Liver (tissue), 9 donors: ENCODE data around the gene OSBPL5. TPM values are rescaled to one million over a fixed set of nuclear protein-coding genes. Genes with fewer than 3 reads are reported as not detected.

Experiments used
- DNase-seq: peaks from one replicate; pipeline ENCODE4 v3.0.0-alpha.2; 2017; ENCODE audit warnings: low spot score
- H3K27ac ChIP-seq, 2 donors: one replicate each; pipeline ENCODE4 v1.7.0; 2013; ENCODE audit warnings: inconsistent platforms in 2 of 2, low read length in 2 of 2, control low read depth in 1 of 2, low read depth in 1 of 2, mild to moderate bottlenecking in 1 of 2
- H3K27me3 ChIP-seq, 4 donors: one replicate each; pipeline versions ENCODE4 v1.6.1 to v1.7.0; 2013; ENCODE audit warnings: low read length in 3 of 4, inconsistent platforms in 1 of 4, mild to moderate bottlenecking in 1 of 4, moderate library complexity in 1 of 4; ENCODE audit not compliant: control insufficient read depth in 4 of 4, insufficient read depth in 4 of 4
- H3K36me3 ChIP-seq, 4 donors: one replicate each; pipeline versions ENCODE4 v1.6.1 to v1.7.0; 2013; ENCODE audit warnings: low read length in 3 of 4, mild to moderate bottlenecking in 3 of 4, low read depth in 1 of 4, moderate library complexity in 1 of 4; ENCODE audit not compliant: control insufficient read depth in 4 of 4, insufficient read depth in 3 of 4
- H3K4me1 ChIP-seq, 4 donors: one replicate each; pipeline versions ENCODE4 v1.6.1 to v1.7.0; 2013; ENCODE audit warnings: low read length in 3 of 4, mild to moderate bottlenecking in 3 of 4, moderate library complexity in 1 of 4; ENCODE audit not compliant: control insufficient read depth in 4 of 4, insufficient read depth in 4 of 4
- H3K4me3 ChIP-seq, 3 donors: one replicate each; pipeline versions ENCODE4 v1.6.1 to v1.7.0; 2013; ENCODE audit warnings: low read length in 3 of 3, control low read depth in 1 of 3, low read depth in 1 of 3, mild to moderate bottlenecking in 1 of 3
- H3K9ac ChIP-seq, 2 donors: one replicate each; pipeline ENCODE4 v1.7.0; 2013; ENCODE audit warnings: low read length in 2 of 2, mild to moderate bottlenecking in 2 of 2, moderate library complexity in 2 of 2, control low read depth in 1 of 2, low read depth in 1 of 2
- H3K9me3 ChIP-seq, 4 donors: one replicate each; pipeline versions ENCODE4 v1.6.1 to v1.7.0; 2013; ENCODE audit warnings: low read length in 3 of 4; ENCODE audit not compliant: control insufficient read depth in 4 of 4
- ATF3 ChIP-seq: IDR thresholded peaks from 2 replicates; pipeline ENCODE4 v1.6.1; 2016; ENCODE audit warnings: antibody characterized with exemption
- EGR1 ChIP-seq, 2 donors: IDR thresholded peaks; 2 replicates each; pipeline ENCODE4 v1.6.1; 2016 to 2018; ENCODE audit warnings: antibody characterized with exemption in 2 of 2, low read depth in 2 of 2
- FOXA1 ChIP-seq: IDR thresholded peaks from 2 replicates; pipeline ENCODE4 v1.6.1; 2016; ENCODE audit warnings: antibody characterized with exemption
- FOXA2 ChIP-seq: IDR thresholded peaks from 2 replicates; pipeline ENCODE4 v1.6.1; 2016; ENCODE audit warnings: antibody characterized with exemption
- GABPA ChIP-seq, 2 donors: IDR thresholded peaks in 1 of 2; conservative IDR thresholded peaks in 1 of 2; 2 replicates each; pipeline ENCODE4 v1.6.1; 2016; ENCODE audit warnings: antibody characterized with exemption in 2 of 2, mild to moderate bottlenecking in 1 of 2, moderate library complexity in 1 of 2
- HNF4G ChIP-seq: IDR thresholded peaks from 2 replicates; pipeline ENCODE4 v1.6.1; 2016; ENCODE audit warnings: antibody characterized with exemption
- JUND ChIP-seq, 2 donors: IDR thresholded peaks; 2 replicates each; pipeline ENCODE4 v1.6.1; 2016; ENCODE audit warnings: antibody characterized with exemption in 2 of 2
- MAX ChIP-seq: IDR thresholded peaks from 2 replicates; pipeline ENCODE4 v1.6.1; 2016; ENCODE audit warnings: antibody characterized with exemption
- NR2F2 ChIP-seq: IDR thresholded peaks from 2 replicates; pipeline ENCODE4 v1.6.1; 2016; ENCODE audit warnings: antibody characterized with exemption
- REST ChIP-seq: IDR thresholded peaks from 2 replicates; pipeline ENCODE4 v1.6.1; 2016; ENCODE audit warnings: antibody characterized with exemption, mild to moderate bottlenecking
- RXRA ChIP-seq, 2 donors: IDR thresholded peaks; 2 replicates each; pipeline ENCODE4 v1.6.1; 2017 to 2018; ENCODE audit warnings: antibody characterized with exemption in 2 of 2, mild to moderate bottlenecking in 1 of 2
- SP1 ChIP-seq: IDR thresholded peaks from 2 replicates; pipeline ENCODE4 v1.6.1; 2018; ENCODE audit warnings: antibody characterized with exemption, mild to moderate bottlenecking
- TAF1 ChIP-seq: conservative IDR thresholded peaks from 2 replicates; pipeline ENCODE4 v1.6.1; 2016; ENCODE audit warnings: antibody characterized with exemption, mild to moderate bottlenecking
- YY1 ChIP-seq: IDR thresholded peaks from 2 replicates; pipeline ENCODE4 v1.6.1; 2016; ENCODE audit warnings: antibody characterized with exemption, mild to moderate bottlenecking
- WGBS: extraction: QIAGEN DNeasy Blood & Tissue Kit; methylation state at CpG from one replicate; pipeline ENCODE4 v1.1.7; 2013; 5-methylcytosine and 5-hydroxymethylcytosine counted together
- polyA plus RNA-seq, 2 donors: library from polyadenylated mRNA; stranded (reverse) in 1 of 2; unstranded in 1 of 2; fragments of 200-250 nt in 1 of 2; fragments of >200 nt in 1 of 2; fragmentation: Nextera tagmentation in 1 of 2; extraction: Ambion mirVana in 1 of 2; gene quantifications; one replicate each; pipeline versions ENCODE4 v1.2.1 to v1.2.3, GENCODE V29; 2013 to 2015
- total RNA-seq, 2 donors: library from RNA; depleted of rRNA; stranded (reverse); fragments of >200 nt; gene quantifications; one replicate each; pipeline ENCODE4 v1.2.3, GENCODE V29; 2014
- TF ChIP-seq, protein P1 (sequence below): fragments of 150-350 bp; IDR thresholded peaks from 2 replicates; pipeline ENCODE4 v1.5.1; 2017; ENCODE audit warnings: improper control_type of control experiment, low read depth, low read length; ENCODE audit not compliant: missing input control
- TF ChIP-seq, protein P2 (sequence below): IDR thresholded peaks from 2 replicates; pipeline ENCODE4 v1.6.1; 2016; ENCODE audit warnings: antibody characterized with exemption
- donor health status: healthy.
- donor health status: healthy.
- donor health status: healthy.
- donor health status: healthy.
- donor health status: healthy.

Gene OSBPL5
- total and polyA plus RNA-seq, 4 donors = 0.74 to 6.2 (median 3.9) TPM

- TF ChIP-seq, protein P1, sequence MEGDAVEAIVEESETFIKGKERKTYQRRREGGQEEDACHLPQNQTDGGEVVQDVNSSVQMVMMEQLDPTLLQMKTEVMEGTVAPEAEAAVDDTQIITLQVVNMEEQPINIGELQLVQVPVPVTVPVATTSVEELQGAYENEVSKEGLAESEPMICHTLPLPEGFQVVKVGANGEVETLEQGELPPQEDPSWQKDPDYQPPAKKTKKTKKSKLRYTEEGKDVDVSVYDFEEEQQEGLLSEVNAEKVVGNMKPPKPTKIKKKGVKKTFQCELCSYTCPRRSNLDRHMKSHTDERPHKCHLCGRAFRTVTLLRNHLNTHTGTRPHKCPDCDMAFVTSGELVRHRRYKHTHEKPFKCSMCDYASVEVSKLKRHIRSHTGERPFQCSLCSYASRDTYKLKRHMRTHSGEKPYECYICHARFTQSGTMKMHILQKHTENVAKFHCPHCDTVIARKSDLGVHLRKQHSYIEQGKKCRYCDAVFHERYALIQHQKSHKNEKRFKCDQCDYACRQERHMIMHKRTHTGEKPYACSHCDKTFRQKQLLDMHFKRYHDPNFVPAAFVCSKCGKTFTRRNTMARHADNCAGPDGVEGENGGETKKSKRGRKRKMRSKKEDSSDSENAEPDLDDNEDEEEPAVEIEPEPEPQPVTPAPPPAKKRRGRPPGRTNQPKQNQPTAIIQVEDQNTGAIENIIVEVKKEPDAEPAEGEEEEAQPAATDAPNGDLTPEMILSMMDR = no peak
- no peak for TF ChIP-seq JUND (IDR thresholded peaks at IDR 0.05)
- no peak for TF ChIP-seq YY1
- TF ChIP-seq HNF4G = no peak
- no peak for TF ChIP-seq MAX
- TF ChIP-seq GABPA (IDR thresholded peaks at IDR 0.05 in 1 of 2, conservative IDR thresholded peaks at IDR 0.05 in 1 of 2) = no peak
- TF ChIP-seq EGR1 (IDR thresholded peaks at IDR 0.05; ENCODE audit: low read depth in 2 of 2) = no peak
These were observed 24.9 kb downstream of the OSBPL5 start (continued) for GRCh38 chr11:3140291-3140603.

DNA sequence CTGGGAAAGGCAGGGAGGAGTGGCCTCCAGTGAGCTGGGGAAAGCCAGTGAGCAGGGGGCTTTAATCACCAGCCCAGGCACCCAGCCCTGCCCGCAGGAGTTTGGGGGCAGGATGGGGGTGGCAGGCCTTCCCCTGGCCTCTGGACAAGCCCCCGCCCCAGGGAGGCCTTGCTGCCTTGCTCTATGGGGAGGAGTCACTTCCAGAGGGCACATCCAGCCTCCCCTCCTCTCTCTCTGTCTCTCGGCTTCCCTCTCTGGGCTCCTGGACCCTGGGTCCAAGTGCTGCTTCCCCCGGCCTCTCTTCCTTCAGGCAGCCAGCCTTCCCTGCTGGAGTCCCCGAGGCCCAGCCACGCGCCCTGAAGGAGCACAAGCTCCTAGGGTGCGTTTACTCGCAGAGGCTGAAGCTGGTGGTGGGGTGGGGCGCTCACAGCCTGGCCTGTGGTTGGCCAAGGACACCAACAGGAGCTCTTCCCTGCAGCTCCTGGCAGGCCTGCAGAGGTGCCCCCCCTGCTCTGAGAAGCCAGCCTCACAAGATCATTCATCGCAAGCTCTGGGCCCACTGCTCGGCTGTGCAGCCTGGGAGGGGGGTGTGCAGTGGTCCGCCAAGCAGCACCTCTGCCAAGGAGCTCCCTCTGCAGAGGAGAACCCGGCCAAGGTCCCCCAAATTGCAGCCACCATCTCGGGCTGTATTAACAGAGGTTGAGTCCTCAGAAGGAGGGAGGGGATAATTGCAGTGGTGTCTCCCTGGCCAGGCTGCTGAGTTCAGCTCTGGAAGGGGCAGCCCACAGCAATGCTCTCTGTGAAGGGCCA lies 25.4 kb downstream of the OSBPL5 start:
- WGBS = 85% methylated on average over 15 of the region's 15 CpGs
- Histone ChIP-seq H3K27me3 (no peaks in the 10 kb centered on the region), H3K9ac (no peak overlapping the region), H3K4me1 (peaks cover 0 to 5% (median 0%) of the 10 kb centered on the region in 4 donors), H3K4me3 (no peak overlapping the region), H3K27ac (no peak overlapping the region), H3K36me3 (no peaks in the 10 kb centered on the region), H3K9me3 (no peaks in the 10 kb centered on the region)
- TF ChIP-seq RXRA (IDR thresholded peaks at IDR 0.05) (no peak), GABPA (IDR thresholded peaks at IDR 0.05 in 1 of 2, conservative IDR thresholded peaks at IDR 0.05 in 1 of 2) (no peak), FOXA1 (no peak), MAX (no peak), JUND (IDR thresholded peaks at IDR 0.05) (no peak), HNF4G (no peak), REST (no peak), SP1 (no peak), YY1 (no peak), FOXA2 (no peak), TAF1 (no peak), NR2F2 (no peak), ATF3 (no peak)
- TF ChIP-seq, protein P2, sequence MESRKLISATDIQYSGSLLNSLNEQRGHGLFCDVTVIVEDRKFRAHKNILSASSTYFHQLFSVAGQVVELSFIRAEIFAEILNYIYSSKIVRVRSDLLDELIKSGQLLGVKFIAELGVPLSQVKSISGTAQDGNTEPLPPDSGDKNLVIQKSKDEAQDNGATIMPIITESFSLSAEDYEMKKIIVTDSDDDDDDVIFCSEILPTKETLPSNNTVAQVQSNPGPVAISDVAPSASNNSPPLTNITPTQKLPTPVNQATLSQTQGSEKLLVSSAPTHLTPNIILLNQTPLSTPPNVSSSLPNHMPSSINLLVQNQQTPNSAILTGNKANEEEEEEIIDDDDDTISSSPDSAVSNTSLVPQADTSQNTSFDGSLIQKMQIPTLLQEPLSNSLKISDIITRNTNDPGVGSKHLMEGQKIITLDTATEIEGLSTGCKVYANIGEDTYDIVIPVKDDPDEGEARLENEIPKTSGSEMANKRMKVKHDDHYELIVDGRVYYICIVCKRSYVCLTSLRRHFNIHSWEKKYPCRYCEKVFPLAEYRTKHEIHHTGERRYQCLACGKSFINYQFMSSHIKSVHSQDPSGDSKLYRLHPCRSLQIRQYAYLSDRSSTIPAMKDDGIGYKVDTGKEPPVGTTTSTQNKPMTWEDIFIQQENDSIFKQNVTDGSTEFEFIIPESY = no peak
- TF ChIP-seq, protein P1 = no peak
- DNase-seq = no peak
